K562 (cell line): ENCODE results near the gene CACTIN. TPM values are rescaled to one million over a fixed set of nuclear protein-coding genes. Genes with fewer than 3 reads are reported as not detected.

Experiments
- ATF7 ChIP-seq: fragments of 450-650 bp; IDR thresholded peaks from 2 replicates; pipeline ENCODE4 v1.7.1; 2014; ENCODE audit warnings: mild to moderate bottlenecking, moderate library complexity
- GTF3C2 ChIP-seq: IDR thresholded peaks from 3 replicates; pipeline ENCODE4 v1.6.1; 2011; ENCODE audit warnings: borderline replicate concordance, mild to moderate bottlenecking, moderate library complexity; ENCODE audit not compliant: insufficient read length; ENCODE audit errors: extremely low read depth
- HDGF ChIP-seq: fragments of 450-650 bp; IDR thresholded peaks from 2 replicates; pipeline ENCODE4 v1.6.1; 2016
- HINFP ChIP-seq: fragments of 450-650 bp; conservative IDR thresholded peaks from 2 replicates; pipeline ENCODE4 v1.6.1; 2016; ENCODE audit warnings: missing genetic modification characterization, low read depth, mild to moderate bottlenecking, control low read depth, missing compliant biosample characterization
- NFIX ChIP-seq: fragments of 250-450 bp; sonication (Bioruptor Pico); IDR thresholded peaks from 2 replicates; pipeline ENCODE4 v1.4.0; 2020; ENCODE audit warnings: low read depth, mild to moderate bottlenecking, moderate library complexity
- PTRF ChIP-seq: fragments of 450-650 bp; IDR thresholded peaks from 2 replicates; pipeline ENCODE4 v1.6.1; 2016; ENCODE audit warnings: mild to moderate bottlenecking, missing genetic modification characterization, missing compliant biosample characterization
- SMAD4 ChIP-seq: fragments of 250-450 bp; sonication (Bioruptor Pico); conservative IDR thresholded peaks from 2 replicates; pipeline ENCODE4 v1.8.0; 2021; ENCODE audit warnings: inconsistent platforms, mild to moderate bottlenecking, moderate library complexity
- SNRNP70 ChIP-seq: fragments of 200-400 bp; formaldehyde crosslinking; optimal IDR thresholded peaks from 2 replicates; pipeline ENCODE3; 2017; ENCODE audit warnings: low read depth, low read length
- TFAP4 ChIP-seq: sonication (generic); formaldehyde crosslinking; IDR thresholded peaks from 2 replicates; pipeline ENCODE4 v1.8.0; 2022; ENCODE audit warnings: missing genetic modification reagents, mild to moderate bottlenecking, moderate library complexity, borderline replicate concordance
- THRA ChIP-seq: fragments of 450-650 bp; IDR thresholded peaks from 2 replicates; pipeline ENCODE4 v1.6.1; 2017; ENCODE audit warnings: mild to moderate bottlenecking, moderate library complexity
- ZBTB43 ChIP-seq: sonication (generic); formaldehyde crosslinking; IDR thresholded peaks from 2 replicates; pipeline ENCODE4 v1.8.0; 2023; ENCODE audit warnings: mild to moderate bottlenecking, missing genetic modification reagents
- ZKSCAN8 ChIP-seq: fragments of 200-800 bp; sonication (Bioruptor generic); IDR thresholded peaks from 2 replicates; pipeline ENCODE4 v1.6.1; 2016; ENCODE audit warnings: missing genetic modification characterization, missing compliant biosample characterization
- ZNF217 ChIP-seq: sonication (generic); formaldehyde crosslinking; IDR thresholded peaks from 2 replicates; pipeline ENCODE4 v1.8.0; 2022; ENCODE audit warnings: mild to moderate bottlenecking, missing genetic modification reagents
- ZNF224 ChIP-seq: sonication (generic); formaldehyde crosslinking; IDR thresholded peaks from 2 replicates; pipeline ENCODE4 v1.8.0; 2022; ENCODE audit warnings: mild to moderate bottlenecking, missing genetic modification reagents
- ZNF232 ChIP-seq: sonication (generic); formaldehyde crosslinking; IDR thresholded peaks from 2 replicates; pipeline ENCODE4 v1.8.0; 2022; ENCODE audit warnings: mild to moderate bottlenecking, missing genetic modification reagents
- ZNF274 ChIP-seq: IDR thresholded peaks from 2 replicates; pipeline ENCODE4 v1.6.1; 2011; ENCODE audit warnings: low read depth, mild to moderate bottlenecking, low read length, moderate library complexity, borderline replicate concordance
- ZNF324 ChIP-seq: fragments of 250-450 bp; sonication (Bioruptor Pico); IDR thresholded peaks from 2 replicates; pipeline ENCODE4 v1.4.0; 2020; ENCODE audit warnings: mild to moderate bottlenecking
- ZNF644 ChIP-seq: fragments of 200-800 bp; sonication (Bioruptor generic); IDR thresholded peaks from 2 replicates; pipeline ENCODE4 v1.6.1; 2016; ENCODE audit warnings: low read depth, missing genetic modification characterization, missing compliant biosample characterization
- ZNF707 ChIP-seq: fragments of 250-450 bp; sonication (Bioruptor Pico); conservative IDR thresholded peaks from 2 replicates; pipeline ENCODE4 v1.8.0; 2022; ENCODE audit warnings: inconsistent platforms, mild to moderate bottlenecking, moderate library complexity
- ZNF79 ChIP-seq: fragments of 250-450 bp; sonication (Bioruptor Pico); IDR thresholded peaks from 2 replicates; pipeline ENCODE4 v1.4.0; 2020; ENCODE audit warnings: low read depth, mild to moderate bottlenecking, moderate library complexity
- polyA plus RNA-seq, 8 experiments: library from polyadenylated mRNA; depleted of rRNA in 4 of 8; stranded (reverse) in 5 of 8; unstranded in 3 of 8; fragments of >200 nt; fragmentation: Nextera tagmentation in 2 of 8; fragmentation: Illumina TruSeq in 1 of 8; extraction: Ambion mirVana in 2 of 8; extraction: Trizol in 1 of 8; gene quantifications; 2 replicates each; pipeline versions ENCODE4 v1.2.1 to v1.2.3, GENCODE V29; 2011 to 2014; ENCODE audit warnings: inconsistent platforms in 1 of 8, missing spikeins in 1 of 8
- total RNA-seq, 7 experiments: library from RNA; depleted of rRNA in 6 of 7; stranded (reverse); fragments of >200 nt in 6 of 7; fragmentation: Illumina TruSeq in 2 of 7; extraction: Trizol in 2 of 7; gene quantifications; 2 replicates each; pipeline versions ENCODE4 v1.2.1 to v1.2.3, GENCODE V29; 2011 to 2021; ENCODE audit warnings: low replicate concordance in 1 of 7

Gene CACTIN
- total and polyA plus RNA-seq, 9 of the 15 experiments (the other 6 are each of a cell fraction or from before 2014, with no cell fraction given) = 0.15 to 49.2 (median 15.0) TPM

- TF ChIP-seq THRA = no peak
- no peak for TF ChIP-seq ZBTB43
- peak; percentile 43; the same call in 1 of the 2 replicates for TF ChIP-seq HDGF
- TF ChIP-seq SNRNP70 = no peak
- TF ChIP-seq ZKSCAN8 (CRISPR knock-in tag) = no peak
- TF ChIP-seq TFAP4 (CRISPR knock-in tag) = peak; percentile 77; the same call in 1 of the 2 replicates
- no peak for TF ChIP-seq PTRF (tag)
- no peak for TF ChIP-seq ZNF707
- no peak for TF ChIP-seq ZNF79 (CRISPR knock-in tag)
- no peak for TF ChIP-seq NFIX
- TF ChIP-seq ZNF224 (CRISPR knock-in tag) = no peak
- no peak for TF ChIP-seq HINFP (tag)
- no peak for TF ChIP-seq ZNF232 (CRISPR knock-in tag)
- TF ChIP-seq SMAD4 (CRISPR knock-in tag) = no peak
- TF ChIP-seq ZNF217 (CRISPR knock-in tag) = no peak
- TF ChIP-seq ZNF274 = no peak
- TF ChIP-seq ZNF324 = no peak
- no peak for TF ChIP-seq GTF3C2
- no peak for TF ChIP-seq ZNF644 (tag)
- TF ChIP-seq ATF7 = peak; percentile 46; the same call in 1 of the 2 replicates
Measured at GRCh38 chr19:3671680-3672574, 45.3 kb upstream of the CACTIN start (continued).
